ENCODE data around the gene CPPED1. TPM values are rescaled to one million over a fixed set of nuclear protein-coding genes. Genes with fewer than 3 reads are reported as not detected.

CPPED1 gene
- total RNA-seq, 1 donor from 2014 or later, result 7.7 TPM

DNA sequence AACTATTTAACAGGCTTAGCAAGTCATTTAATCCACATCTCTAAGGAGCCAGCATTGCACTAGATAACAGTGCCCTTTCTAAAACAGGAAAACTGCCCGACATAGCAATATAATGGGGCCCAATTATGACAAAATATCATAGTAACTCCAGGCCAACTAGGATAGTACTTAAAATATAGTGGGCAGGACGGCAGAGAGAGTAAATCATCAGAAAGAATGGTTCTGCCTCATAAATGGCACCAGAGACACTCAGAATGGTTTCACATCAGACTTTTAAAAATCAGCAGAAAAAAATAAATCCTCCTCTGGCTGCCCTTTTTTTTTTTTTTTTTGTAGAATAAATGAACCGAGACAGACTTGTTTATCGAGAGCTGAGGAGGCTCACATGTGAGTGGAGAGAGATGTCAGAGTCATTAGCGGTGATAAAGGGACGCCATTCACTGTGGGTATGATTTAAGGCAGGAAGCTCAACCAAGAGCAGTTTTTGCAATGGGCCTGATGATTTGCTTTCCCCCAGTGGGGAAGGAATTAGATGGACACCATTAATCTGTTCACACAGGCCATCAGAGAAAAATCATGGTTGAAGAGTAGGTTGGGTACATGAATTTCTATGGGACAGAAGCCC, 62.6 kb downstream of the CPPED1 start:
- no peak overlapping the region for H3K27ac Mint-ChIP-seq
- H3K4me1 Mint-ChIP-seq, result peaks cover 1% of the 10 kb centered on the region
- peaks cover 12% of the 10 kb centered on the region for H3K36me3 Mint-ChIP-seq
- H3K9me3 Mint-ChIP-seq, result peaks cover 20% of the 10 kb centered on the region
- DNase-seq (ENCODE audit: low spot score in 2 of 2, unreplicated experiment in 2 of 2), result no peak
- no peaks in the 10 kb centered on the region for H3K27me3 Mint-ChIP-seq (ENCODE audit: low read depth)
- no peak for TF ChIP-seq CTCF (IDR thresholded peaks at IDR 0.05; ENCODE audit: unreplicated experiment)
- no peak overlapping the region for H3K4me3 Mint-ChIP-seq

GRCh38 chr16:12739738-12740137, 63.9 kb downstream of the CPPED1 start:
- H3K4me3 Mint-ChIP-seq, result no peak overlapping the region
- H3K27ac Mint-ChIP-seq, result no peak overlapping the region
- peaks cover 8% of the 10 kb centered on the region for H3K36me3 Mint-ChIP-seq

DNA sequence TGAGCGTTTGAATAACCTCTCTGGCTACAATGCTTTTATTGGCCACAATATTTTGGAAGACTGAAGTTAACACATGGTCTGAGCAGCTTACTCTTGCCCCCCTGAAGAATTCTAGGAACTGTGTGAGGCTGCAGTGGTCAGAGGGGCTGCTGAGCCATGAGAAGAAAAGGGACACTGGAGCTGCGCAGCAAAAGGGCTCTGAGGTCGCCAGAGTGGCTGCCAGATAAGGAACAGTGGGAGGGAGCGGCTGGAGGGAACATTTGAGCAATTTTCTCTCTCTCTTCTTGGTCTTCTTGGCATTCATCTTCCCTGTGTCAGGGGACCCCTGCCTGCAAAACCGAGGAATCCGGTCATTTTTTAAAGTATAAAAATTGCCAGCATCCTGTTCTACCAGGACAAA, 66.1 kb downstream of the CPPED1 start:
- TF ChIP-seq CTCF (IDR thresholded peaks at IDR 0.05; ENCODE audit: unreplicated experiment), result no peak
- H3K4me3 Mint-ChIP-seq, result no peak overlapping the region
- no peak for DNase-seq (ENCODE audit: low spot score in 2 of 2, unreplicated experiment in 2 of 2)
- peaks cover 1% of the 10 kb centered on the region for H3K4me1 Mint-ChIP-seq
- no peaks in the 10 kb centered on the region for H3K27me3 Mint-ChIP-seq (ENCODE audit: low read depth)
- H3K27ac Mint-ChIP-seq, result no peak overlapping the region
- peaks cover 18% of the 10 kb centered on the region for H3K9me3 Mint-ChIP-seq
- H3K36me3 Mint-ChIP-seq, result peaks cover 11% of the 10 kb centered on the region

More at GRCh38 chr16:12739738-12740137, 63.9 kb downstream of the CPPED1 start:
- Mint-ChIP-seq H3K4me1 (peaks cover 1% of the 10 kb centered on the region), H3K27me3 (ENCODE audit: low read depth) (no peaks in the 10 kb centered on the region), H3K9me3 (peaks cover 9% of the 10 kb centered on the region)
- DNase-seq (ENCODE audit: low spot score in 2 of 2, unreplicated experiment in 2 of 2), result no peak
- no peak for TF ChIP-seq CTCF (IDR thresholded peaks at IDR 0.05; ENCODE audit: unreplicated experiment)

- no peak for DNase-seq (ENCODE audit: low spot score in 2 of 2, unreplicated experiment in 2 of 2)
- H3K36me3 Mint-ChIP-seq, result peaks cover 17% of the 10 kb centered on the region
Measured at GRCh38 chr16:12735805-12736204, 67.9 kb downstream of the CPPED1 start.

GRCh38 chr16:12732600-12732999, 71.1 kb downstream of the CPPED1 start:
- no peak overlapping the region for H3K27ac Mint-ChIP-seq
- DNase-seq (ENCODE audit: low spot score in 2 of 2, unreplicated experiment in 2 of 2), result no peak
- H3K36me3 Mint-ChIP-seq, result peaks cover 17% of the 10 kb centered on the region
- H3K4me1 Mint-ChIP-seq, result no peaks in the 10 kb centered on the region
- H3K9me3 Mint-ChIP-seq, result peaks cover 24% of the 10 kb centered on the region
- no peaks in the 10 kb centered on the region for H3K27me3 Mint-ChIP-seq (ENCODE audit: low read depth)
- TF ChIP-seq CTCF (IDR thresholded peaks at IDR 0.05; ENCODE audit: unreplicated experiment), result no peak
- H3K4me3 Mint-ChIP-seq, result no peak overlapping the region

More at GRCh38 chr16:12735805-12736204, 67.9 kb downstream of the CPPED1 start:
- no peak for TF ChIP-seq CTCF (IDR thresholded peaks at IDR 0.05; ENCODE audit: unreplicated experiment)
- Mint-ChIP-seq H3K9me3 (peaks cover 27% of the 10 kb centered on the region), H3K27ac (no peak overlapping the region), H3K4me3 (no peak overlapping the region), H3K27me3 (ENCODE audit: low read depth) (no peaks in the 10 kb centered on the region), H3K4me1 (peaks cover 1% of the 10 kb centered on the region)

Data from mesothelial cell of epicardium (in vitro differentiated cells).